Measurements from ENCODE around the gene TRAK2. TPM values are rescaled to one million over a fixed set of nuclear protein-coding genes. Genes with fewer than 3 reads are reported as not detected.

The TRAK2 gene
- total and polyA plus RNA-seq, 2 of the 13 experiments (the other 11 are each of a cell fraction or from before 2014, with no cell fraction given): 7.7 to 21.0 TPM

- DNase-seq (ENCODE audit: low spot score) (no peak), ATAC-seq (no peak), FAIRE-seq (no peak)
- TF ChIP-seq PAF1 (CRISPR knock-in tag; IDR thresholded peaks at IDR 0.05) (no peak), PRMT3 (CRISPR knock-in tag; IDR thresholded peaks at IDR 0.05; ENCODE audit: borderline replicate concordance, low read depth) (no peak), KLF12 (CRISPR knock-in tag; IDR thresholded peaks at IDR 0.05; ENCODE audit: borderline replicate concordance) (no peak), KDM6A (CRISPR knock-in tag; IDR thresholded peaks at IDR 0.05; ENCODE audit: low read depth) (no peak), TFDP2 (CRISPR knock-in tag; IDR thresholded peaks at IDR 0.05) (no peak), TGIF2 (CRISPR knock-in tag; IDR thresholded peaks at IDR 0.05) (no peak), CAMTA2 (CRISPR knock-in tag; IDR thresholded peaks at IDR 0.05; ENCODE audit: borderline replicate concordance) (no peak), ZNF570 (CRISPR knock-in tag; IDR thresholded peaks at IDR 0.05; ENCODE audit: borderline replicate concordance) (no peak), ZBTB26 (CRISPR knock-in tag; IDR thresholded peaks at IDR 0.05; ENCODE audit: borderline replicate concordance) (no peak), ZNF251 (CRISPR knock-in tag; IDR thresholded peaks at IDR 0.05) (no peak), ARID2 (CRISPR knock-in tag; IDR thresholded peaks at IDR 0.05; ENCODE audit: borderline replicate concordance) (no peak), ZBTB8A (CRISPR knock-in tag; IDR thresholded peaks at IDR 0.05; ENCODE audit: borderline replicate concordance, low read depth) (no peak), NFIC (IDR thresholded peaks at IDR 0.05; ENCODE audit: low read length) (no peak), ZKSCAN8 (CRISPR knock-in tag; IDR thresholded peaks at IDR 0.05; ENCODE audit: borderline replicate concordance) (no peak)
- in situ Hi-C loops (cut with HindIII; ENCODE audit: extremely low pct_ligation_motif_present, low pct_unique_long_range_greater_than_20kb): no loop called here
- Histone ChIP-seq H3K4me2 (ENCODE audit: low read depth, low read length) (no peak overlapping the region), H3K9ac (ENCODE audit: insufficient read depth, low read depth, low read length) (no peak overlapping the region), H3K4me1 (ENCODE audit: insufficient read depth, low read length) (peaks cover 7% of the 10 kb centered on the region; the same call in 1 of the 2 replicates), H3K27me3 (ENCODE audit: control insufficient read depth in 1 of 2, insufficient read depth in 2 of 2, low read length in 2 of 2) (no peaks in the 10 kb centered on the region; a peak in 1 of 5 replicates), H3K9me3 (ENCODE audit: low read length) (no peaks in the 10 kb centered on the region), H3K27ac (ENCODE audit: extremely low read length, insufficient read depth, low read length) (no peak overlapping the region), H3K79me2 (ENCODE audit: insufficient read depth, low read length) (no peaks in the 10 kb centered on the region), H4K20me1 (ENCODE audit: insufficient read depth, low read length) (no peaks in the 10 kb centered on the region), H3K36me3 (replicated peaks in 1 of 2; ENCODE audit: control insufficient read depth in 1 of 2, insufficient read depth in 2 of 2, low read length in 2 of 2) (no peaks in the 10 kb centered on the region), H3K4me3 (replicated peaks in 1 of 3; ENCODE audit: insufficient read depth in 1 of 3, low read depth in 2 of 3, low read length in 3 of 3) (no peak overlapping the region), H2AFZ (ENCODE audit: low read length) (no peak overlapping the region)
- CTCF ChIA-PET (ENCODE audit: low intra/inter-chr PET ratio, low total read pairs): no interaction called here
- 69% methylated on average over 4 of the region's 4 CpGs for WGBS (ENCODE audit: low lambda C conversion rate)
- intact Hi-C loops (cut with micrococcal nuclease; ENCODE audit: unreplicated experiment): no loop called here
- BruUV-seq (replicated peaks): no TSS peak
- POLR2A ChIA-PET: no interaction called here
Measured at GRCh38 chr2:201347138-201347537, 104.1 kb downstream of the TRAK2 start.

Measured in HepG2 (cell line).